ENCODE results near the gene MDC1. TPM values are rescaled to one million over a fixed set of nuclear protein-coding genes. Genes with fewer than 3 reads are reported as not detected.
A peak's percentile ranks its signal among the peaks of the same experiment; 100 is the strongest.

Gene MDC1
- total RNA-seq, 2 experiments from 2014 or later = 50.5 to 56.8 TPM

DNA sequence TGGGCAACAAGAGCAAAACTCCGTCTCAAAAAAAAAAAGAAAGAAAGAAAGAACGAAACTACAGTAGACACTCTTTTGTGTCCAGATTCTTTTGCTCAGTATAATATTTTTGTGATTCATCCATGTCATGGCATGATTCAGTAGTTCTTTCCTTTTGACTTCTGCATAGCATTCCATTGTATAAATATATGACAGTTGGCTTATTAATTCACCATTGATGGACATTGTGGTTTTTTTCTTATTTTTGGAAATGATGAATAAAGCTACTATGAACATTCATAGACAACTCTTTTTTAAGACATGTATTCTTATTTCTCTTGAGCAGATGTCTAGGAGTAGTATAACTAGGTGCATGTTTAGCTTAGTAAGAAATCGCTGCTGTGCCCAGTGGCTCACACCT lies 37.5 kb upstream of the MDC1 start:
- no peaks in the 10 kb centered on the region for H3K27me3 ChIP-seq (ENCODE audit: control insufficient read depth in 1 of 2, insufficient read depth in 2 of 2, low read length in 2 of 2)
- Mint-ChIP-seq H3K9me3 (no peaks in the 10 kb centered on the region), H3K36me3 (ENCODE audit: low read depth) (no peaks in the 10 kb centered on the region), H3K27me3 (no peaks in the 10 kb centered on the region), H3K4me1 (ENCODE audit: low read depth) (peaks cover 7% of the 10 kb centered on the region), H3K27ac (no peak overlapping the region), H3K4me3 (no peak overlapping the region)
- H3K27ac ChIP-seq (ENCODE audit: low read depth in 1 of 2, low read length in 2 of 2) = no peak overlapping the region
- no peaks in the 10 kb centered on the region for H3K36me3 ChIP-seq (ENCODE audit: insufficient read depth, low read length)
- TF ChIP-seq, protein P1, sequence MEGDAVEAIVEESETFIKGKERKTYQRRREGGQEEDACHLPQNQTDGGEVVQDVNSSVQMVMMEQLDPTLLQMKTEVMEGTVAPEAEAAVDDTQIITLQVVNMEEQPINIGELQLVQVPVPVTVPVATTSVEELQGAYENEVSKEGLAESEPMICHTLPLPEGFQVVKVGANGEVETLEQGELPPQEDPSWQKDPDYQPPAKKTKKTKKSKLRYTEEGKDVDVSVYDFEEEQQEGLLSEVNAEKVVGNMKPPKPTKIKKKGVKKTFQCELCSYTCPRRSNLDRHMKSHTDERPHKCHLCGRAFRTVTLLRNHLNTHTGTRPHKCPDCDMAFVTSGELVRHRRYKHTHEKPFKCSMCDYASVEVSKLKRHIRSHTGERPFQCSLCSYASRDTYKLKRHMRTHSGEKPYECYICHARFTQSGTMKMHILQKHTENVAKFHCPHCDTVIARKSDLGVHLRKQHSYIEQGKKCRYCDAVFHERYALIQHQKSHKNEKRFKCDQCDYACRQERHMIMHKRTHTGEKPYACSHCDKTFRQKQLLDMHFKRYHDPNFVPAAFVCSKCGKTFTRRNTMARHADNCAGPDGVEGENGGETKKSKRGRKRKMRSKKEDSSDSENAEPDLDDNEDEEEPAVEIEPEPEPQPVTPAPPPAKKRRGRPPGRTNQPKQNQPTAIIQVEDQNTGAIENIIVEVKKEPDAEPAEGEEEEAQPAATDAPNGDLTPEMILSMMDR (IDR thresholded peaks at IDR 0.05) = no peak
- no peaks in the 10 kb centered on the region for H3K4me1 ChIP-seq (ENCODE audit: insufficient read depth, low read length)
- DNase-seq (no peak), ATAC-seq (ENCODE audit: poor library complexity) (no peak)
- intact Hi-C loops (cut with DNase I, micrococcal nuclease) = no loop called here
- ChIA-PET CTCF (interaction anchor here (1.0 kb wide), 1 partner anchor 10 kb away, joined by 3 read pairs; the partner anchor contains the start of gene IER3), POLR2A (interaction anchor here (0.6 kb wide), 1 partner anchor 1479 kb away, joined by 4 read pairs; no protein-coding TSS in a partner anchor)
- no peak overlapping the region for H3K4me3 ChIP-seq (ENCODE audit: low read length)
- H3K9me3 ChIP-seq (ENCODE audit: control insufficient read depth in 1 of 2, insufficient read depth in 1 of 2, low read length in 2 of 2) = no peaks in the 10 kb centered on the region

DNA sequence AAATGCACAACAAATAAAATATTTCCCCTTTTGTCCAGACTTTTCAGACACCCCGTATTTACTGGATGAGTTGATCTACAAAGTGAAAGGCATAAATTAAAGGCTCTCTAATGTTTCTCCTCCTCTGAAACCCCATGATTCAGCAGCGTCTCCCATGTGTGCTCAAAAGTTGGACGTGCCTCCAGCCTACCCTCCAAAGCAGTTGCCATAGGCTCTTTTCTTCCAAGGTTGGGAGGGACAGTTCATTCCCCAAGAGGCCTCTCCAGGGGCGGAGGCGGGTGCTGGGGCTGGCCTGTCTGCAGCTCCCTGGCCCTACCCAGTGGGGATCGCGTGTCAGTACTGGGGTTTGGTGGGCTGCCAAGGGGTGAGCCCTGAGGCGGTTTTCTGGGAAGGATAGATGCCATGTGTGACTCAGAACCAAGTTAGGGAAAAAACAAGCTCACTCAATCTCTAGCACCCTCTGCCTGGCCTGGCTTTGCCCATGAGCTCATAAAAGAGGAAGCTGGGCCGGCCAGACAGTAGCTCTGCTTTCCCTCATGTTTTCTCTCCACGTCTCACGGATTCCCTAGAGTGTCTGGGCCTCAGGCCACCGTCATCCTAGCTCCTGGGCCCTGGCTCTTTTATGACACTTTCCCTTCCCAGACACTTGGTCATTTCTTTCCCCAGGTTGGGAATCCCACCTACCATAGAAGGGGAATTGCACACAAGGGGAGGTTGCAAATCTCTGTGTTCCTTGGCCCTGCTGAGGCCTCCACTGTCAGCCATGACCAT lies 35.3 kb upstream of the MDC1 start:
- intact Hi-C loops (cut with DNase I, micrococcal nuclease) = no loop called here
- ChIA-PET POLR2A (interaction anchor here (1.0 kb wide), 1 partner anchor 8 kb away, joined by 4 read pairs; the partner anchor contains the start of gene IER3), CTCF (no interaction called here)
- Mint-ChIP-seq H3K4me1 (ENCODE audit: low read depth) (peaks cover 15% of the 10 kb centered on the region), H3K27me3 (no peaks in the 10 kb centered on the region), H3K9me3 (no peaks in the 10 kb centered on the region), H3K4me3 (no peak overlapping the region), H3K36me3 (ENCODE audit: low read depth) (no peaks in the 10 kb centered on the region), H3K27ac (no peak overlapping the region)
- Histone ChIP-seq H3K36me3 (ENCODE audit: insufficient read depth, low read length) (no peaks in the 10 kb centered on the region), H3K27ac (ENCODE audit: low read depth in 1 of 2, low read length in 2 of 2) (no peak overlapping the region), H3K27me3 (ENCODE audit: control insufficient read depth in 1 of 2, insufficient read depth in 2 of 2, low read length in 2 of 2) (no peaks in the 10 kb centered on the region), H3K4me3 (ENCODE audit: low read length) (no peak overlapping the region), H3K9me3 (ENCODE audit: control insufficient read depth in 1 of 2, insufficient read depth in 1 of 2, low read length in 2 of 2) (no peaks in the 10 kb centered on the region), H3K4me1 (ENCODE audit: insufficient read depth, low read length) (no peaks in the 10 kb centered on the region)
- TF ChIP-seq, protein P1 (IDR thresholded peaks at IDR 0.05) = no peak
- DNase-seq (peak in 2 of 14 experiments; percentile 61 to 73), ATAC-seq (ENCODE audit: poor library complexity) (no peak)

DNA sequence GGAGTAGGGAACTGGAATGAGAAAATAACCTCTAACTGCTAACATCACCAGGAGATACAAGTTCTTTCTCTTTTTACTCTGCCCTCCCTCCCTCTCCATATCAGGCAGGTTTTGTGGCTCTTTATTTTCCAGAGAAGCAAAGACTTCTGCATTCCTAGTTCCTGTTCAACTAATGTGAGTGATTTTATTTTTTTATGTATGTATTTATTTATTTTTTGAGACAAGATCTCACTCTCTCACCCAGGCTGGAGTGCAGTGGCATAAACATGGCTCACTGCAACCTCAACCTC lies 33.2 kb upstream of the MDC1 start:
- POLR2A ChIA-PET = no interaction called here
- intact Hi-C loops (cut with DNase I, micrococcal nuclease) = no loop called here
- H3K36me3 ChIP-seq (ENCODE audit: insufficient read depth, low read length) = no peaks in the 10 kb centered on the region
- Mint-ChIP-seq H3K4me3 (no peak overlapping the region), H3K27ac (no peak overlapping the region), H3K27me3 (no peaks in the 10 kb centered on the region), H3K4me1 (ENCODE audit: low read depth) (peaks cover 15% of the 10 kb centered on the region), H3K36me3 (ENCODE audit: low read depth) (no peaks in the 10 kb centered on the region), H3K9me3 (no peaks in the 10 kb centered on the region)
- H3K27me3 ChIP-seq (ENCODE audit: control insufficient read depth in 1 of 2, insufficient read depth in 2 of 2, low read length in 2 of 2) = no peaks in the 10 kb centered on the region
- no peak overlapping the region for H3K27ac ChIP-seq (ENCODE audit: low read depth in 1 of 2, low read length in 2 of 2)
- TF ChIP-seq, protein P1 (IDR thresholded peaks at IDR 0.05) = no peak
- CTCF ChIA-PET = no interaction called here
- H3K9me3 ChIP-seq (ENCODE audit: control insufficient read depth in 1 of 2, insufficient read depth in 1 of 2, low read length in 2 of 2) = no peaks in the 10 kb centered on the region
- ATAC-seq (ENCODE audit: poor library complexity) (no peak), DNase-seq (no peak)
- H3K4me3 ChIP-seq (ENCODE audit: low read length) = no peak overlapping the region
- no peaks in the 10 kb centered on the region for H3K4me1 ChIP-seq (ENCODE audit: insufficient read depth, low read length)

All from CD4-positive, alpha-beta T cell (primary cell).